ENCODE data around the gene IER5L.
"Not testable (repeated sequence)": the region's sequence is repeated elsewhere in the genome, so short reads cannot be mapped to it uniquely, and the experiment has no call there.

DNA sequence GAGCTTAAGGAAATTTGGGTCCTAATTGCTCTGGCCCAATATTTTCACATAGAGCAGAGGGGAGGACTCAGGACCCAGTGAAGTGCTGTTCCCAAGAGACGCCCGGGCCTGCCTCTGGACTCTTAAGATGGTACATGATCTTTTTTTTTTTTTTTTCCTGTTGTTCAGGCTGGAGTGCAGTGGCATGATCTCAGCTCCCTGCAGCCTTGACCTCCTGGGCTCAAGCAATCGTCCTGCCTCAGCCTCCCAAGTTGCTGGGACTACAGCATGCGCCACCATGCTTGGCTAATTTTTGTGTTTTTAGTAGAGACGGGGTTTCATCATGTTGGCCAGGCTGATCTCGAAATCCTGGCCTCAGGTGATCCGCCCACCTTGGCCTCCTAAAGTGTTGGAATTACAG, 47.8 kb downstream of the IER5L start:
- not testable (repeated sequence) for TF ChIP-seq POLR2A (IDR thresholded peaks at IDR 0.05; ENCODE audit: low read depth); POLR2AphosphoS5 (IDR thresholded peaks at IDR 0.05)
- TF ChIP-seq, protein P1, sequence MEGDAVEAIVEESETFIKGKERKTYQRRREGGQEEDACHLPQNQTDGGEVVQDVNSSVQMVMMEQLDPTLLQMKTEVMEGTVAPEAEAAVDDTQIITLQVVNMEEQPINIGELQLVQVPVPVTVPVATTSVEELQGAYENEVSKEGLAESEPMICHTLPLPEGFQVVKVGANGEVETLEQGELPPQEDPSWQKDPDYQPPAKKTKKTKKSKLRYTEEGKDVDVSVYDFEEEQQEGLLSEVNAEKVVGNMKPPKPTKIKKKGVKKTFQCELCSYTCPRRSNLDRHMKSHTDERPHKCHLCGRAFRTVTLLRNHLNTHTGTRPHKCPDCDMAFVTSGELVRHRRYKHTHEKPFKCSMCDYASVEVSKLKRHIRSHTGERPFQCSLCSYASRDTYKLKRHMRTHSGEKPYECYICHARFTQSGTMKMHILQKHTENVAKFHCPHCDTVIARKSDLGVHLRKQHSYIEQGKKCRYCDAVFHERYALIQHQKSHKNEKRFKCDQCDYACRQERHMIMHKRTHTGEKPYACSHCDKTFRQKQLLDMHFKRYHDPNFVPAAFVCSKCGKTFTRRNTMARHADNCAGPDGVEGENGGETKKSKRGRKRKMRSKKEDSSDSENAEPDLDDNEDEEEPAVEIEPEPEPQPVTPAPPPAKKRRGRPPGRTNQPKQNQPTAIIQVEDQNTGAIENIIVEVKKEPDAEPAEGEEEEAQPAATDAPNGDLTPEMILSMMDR (IDR thresholded peaks at IDR 0.05): not testable (repeated sequence)

Data from esophagus muscularis mucosa (tissue), 3 donors.